Stimulated activated CD4-positive, alpha-beta T cell treated with anti-CD3 and anti-CD28 coated beads, Interleukin-1b, Interleukin-23, amount 100 ng/mL, for 4 hours (primary cell): ENCODE data around the gene DUSP7.
"Not testable (repeated sequence)": the region's sequence is repeated elsewhere in the genome, so short reads cannot be mapped to it uniquely, and the experiment has no call there.

ENCODE experiments used
- DNase-seq, 2 donors: peaks; one replicate each; pipeline ENCODE4 v3.0.0-alpha.2; 2020; ENCODE audit warnings: low read depth in 2 of 2

Gene DUSP7

DNA sequence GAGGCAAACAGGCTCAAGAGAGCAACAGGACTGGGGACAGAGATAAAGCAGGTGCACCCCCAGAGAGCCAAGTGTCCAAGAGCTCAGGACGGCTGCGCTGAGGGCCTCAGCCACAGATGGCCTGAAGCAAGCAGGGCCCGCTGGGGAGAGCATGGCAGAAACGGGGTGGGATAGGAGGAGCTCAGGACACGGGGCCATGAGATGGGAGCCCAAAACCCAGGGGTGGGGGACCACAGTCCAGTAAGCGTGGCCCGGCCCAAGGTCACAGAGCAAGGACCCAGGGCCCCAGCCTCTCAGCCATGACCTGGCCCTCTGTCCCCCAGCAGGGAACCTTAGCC lies 9.5 kb downstream of the DUSP7 start:
- no peak for DNase-seq

DNA sequence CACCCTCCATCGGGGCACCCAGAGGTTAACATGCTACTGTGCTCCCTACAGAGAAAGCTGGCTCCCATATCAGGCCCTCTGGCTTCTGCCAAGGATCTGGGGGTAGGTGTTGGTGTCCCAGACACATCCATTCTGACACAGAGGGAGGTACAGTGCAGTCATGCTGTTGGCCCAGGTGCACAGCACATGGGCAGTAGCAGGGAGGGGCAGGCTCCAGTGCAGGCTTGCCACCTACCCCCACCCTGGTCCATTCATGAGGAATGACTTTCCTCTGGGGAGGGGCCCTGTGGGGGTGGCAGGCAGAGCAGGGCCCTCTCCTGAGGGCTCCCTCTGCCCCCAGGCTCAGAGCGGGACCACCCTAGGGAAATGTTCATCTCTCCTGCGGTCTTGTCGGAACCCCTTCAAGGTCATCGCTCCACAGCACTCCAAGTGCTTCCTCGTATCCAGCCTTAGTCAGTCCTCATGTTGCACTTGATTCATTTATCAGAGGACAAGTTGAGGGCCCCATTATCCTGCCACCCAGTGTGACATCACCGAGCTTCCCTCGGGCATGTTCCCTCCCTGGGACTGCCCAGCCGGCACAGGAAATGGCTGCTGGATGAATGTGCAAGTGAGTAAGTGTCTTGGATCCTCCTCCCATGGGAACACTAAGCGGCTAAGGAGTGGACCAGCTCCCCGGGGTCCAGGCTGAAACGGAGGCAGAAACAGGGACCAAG lies 10.0 kb downstream of the DUSP7 start:
- DNase-seq, result no peak

DNA sequence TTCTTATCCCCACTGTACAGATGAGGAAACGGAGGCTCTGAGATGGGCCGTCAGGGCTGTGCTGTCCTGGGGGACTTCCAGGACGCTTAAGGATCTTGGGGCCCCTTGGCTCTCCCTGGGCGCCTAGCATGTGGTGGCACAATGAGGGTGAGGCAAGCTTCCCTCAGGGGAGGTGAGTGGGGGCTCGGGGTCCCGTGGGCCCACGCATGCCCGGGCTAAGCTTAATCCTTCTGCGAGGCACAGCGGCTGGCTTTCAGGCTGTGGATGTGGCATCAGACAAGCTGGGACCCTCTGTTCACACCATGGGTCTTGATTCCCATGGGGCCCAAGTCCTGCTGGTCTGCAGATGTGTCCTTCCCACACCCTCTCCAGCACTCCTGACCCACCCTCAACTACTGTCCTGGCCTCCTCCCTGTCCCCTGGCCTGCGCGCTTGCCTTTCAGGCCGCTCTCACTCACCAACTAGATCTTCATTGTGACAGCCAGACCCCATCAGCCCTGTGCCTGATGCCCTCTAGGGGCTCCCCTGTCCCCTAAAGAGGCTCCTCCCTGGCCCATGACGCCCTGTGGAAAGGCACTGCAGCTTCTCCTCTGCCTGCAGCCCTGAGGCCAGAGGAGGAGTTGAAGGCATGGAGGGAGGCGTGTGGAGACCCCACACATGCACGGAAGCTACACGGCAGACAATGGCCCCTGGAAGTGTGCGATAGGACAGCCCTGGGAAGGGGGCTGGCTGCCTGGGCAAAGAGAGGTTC lies 11.3 kb downstream of the DUSP7 start:
- DNase-seq, result no peak

- no peak for DNase-seq
Measured at GRCh38 chr3:52043750-52044149, 12.6 kb downstream of the DUSP7 start.

- DNase-seq, result not testable (repeated sequence)
Measured at GRCh38 chr3:52043039-52043438, 13.3 kb downstream of the DUSP7 start.

DNA sequence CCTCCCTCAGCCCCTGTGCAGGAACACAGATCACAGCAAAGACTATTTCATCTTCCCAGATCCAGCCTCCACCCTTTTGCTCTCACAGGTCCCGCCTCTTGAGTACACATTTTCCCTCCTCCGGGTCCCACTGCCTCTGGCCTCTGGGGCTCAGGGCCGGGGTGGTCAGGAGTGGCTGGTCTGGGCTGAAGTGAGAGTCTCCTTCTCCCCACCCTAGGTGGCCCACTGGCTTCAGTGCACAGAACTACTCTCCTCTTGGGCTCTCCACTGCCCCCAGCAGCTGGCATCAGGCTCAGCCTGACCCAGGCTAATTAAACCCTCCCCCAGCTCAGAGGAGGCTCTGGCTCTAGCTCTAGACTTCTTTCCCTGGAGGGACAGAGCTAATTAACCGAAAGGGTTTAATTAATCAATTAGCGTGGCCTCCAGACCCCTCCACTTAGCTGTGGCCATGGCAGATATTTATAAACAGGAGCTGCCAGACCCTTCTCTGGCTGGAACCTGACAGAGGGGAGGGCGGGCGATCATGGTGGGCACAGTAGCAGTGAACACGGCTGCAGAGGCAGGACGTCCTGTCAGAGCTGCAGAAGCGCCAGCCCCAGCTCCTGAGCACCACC lies 15.1 kb downstream of the DUSP7 start:
- no peak for DNase-seq

- DNase-seq, result no peak
Measured at GRCh38 chr3:52040600-52040999, 15.8 kb downstream of the DUSP7 start.

GRCh38 chr3:52039846-52040245 lies 16.5 kb downstream of the DUSP7 start:
- no peak for DNase-seq

GRCh38 chr3:52039426-52039825 lies 16.9 kb downstream of the DUSP7 start:
- DNase-seq, result no peak

- no peak for DNase-seq
Measured at GRCh38 chr3:52038227-52038626, 18.1 kb downstream of the DUSP7 start.

- DNase-seq, result no peak
Measured at GRCh38 chr3:52037291-52037690, 19.1 kb downstream of the DUSP7 start.

- DNase-seq, result no peak
Measured at GRCh38 chr3:52036829-52037228, 19.5 kb downstream of the DUSP7 start.

DNA sequence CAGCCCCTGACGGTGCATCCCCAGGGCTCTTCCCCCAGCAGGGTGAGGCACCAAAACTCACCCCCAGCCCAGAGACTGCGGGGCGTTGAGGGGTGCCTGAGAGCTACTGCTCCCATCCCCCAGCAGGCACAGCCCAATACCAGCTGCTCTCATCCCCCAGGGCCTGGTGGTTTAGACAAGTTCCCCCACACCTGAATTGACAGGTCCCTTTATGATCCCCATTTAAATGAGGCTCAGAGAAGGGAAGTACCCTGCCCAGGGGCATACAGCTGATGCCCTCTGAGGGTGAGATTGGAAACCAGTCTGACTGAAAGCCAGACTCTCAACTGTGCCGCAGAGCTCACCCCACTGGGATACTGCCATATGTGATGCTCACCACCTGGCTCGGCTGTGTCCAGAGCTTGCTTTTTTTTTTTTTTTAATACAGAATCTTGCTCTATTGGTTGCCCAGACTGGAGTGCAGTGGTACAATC lies 20.1 kb downstream of the DUSP7 start:
- DNase-seq, result no peak

GRCh38 chr3:52034651-52035050 lies 21.7 kb downstream of the DUSP7 start:
- no peak for DNase-seq

GRCh38 chr3:52034212-52034611 lies 22.2 kb downstream of the DUSP7 start:
- no peak for DNase-seq

DNA sequence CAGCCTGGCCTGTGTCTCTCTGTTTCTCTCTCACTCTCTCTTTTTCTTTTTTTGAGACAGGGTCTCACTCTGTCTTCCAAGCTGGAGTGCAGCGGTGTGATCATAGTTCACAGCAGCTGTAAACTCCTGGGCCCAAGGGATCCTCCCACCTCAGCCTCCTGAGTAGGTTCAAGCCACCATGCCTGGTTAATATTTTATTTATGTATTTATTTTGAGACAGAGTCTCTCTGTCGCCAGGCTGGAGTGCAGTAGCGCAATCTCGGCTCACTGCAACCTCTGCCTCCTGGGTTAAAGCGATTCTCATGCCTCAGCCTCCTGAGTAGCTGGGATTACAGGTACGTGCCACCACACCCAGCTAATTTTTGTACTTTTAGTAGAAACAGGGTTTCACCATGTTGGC lies 22.6 kb downstream of the DUSP7 start:
- not testable (repeated sequence) for DNase-seq

DNA sequence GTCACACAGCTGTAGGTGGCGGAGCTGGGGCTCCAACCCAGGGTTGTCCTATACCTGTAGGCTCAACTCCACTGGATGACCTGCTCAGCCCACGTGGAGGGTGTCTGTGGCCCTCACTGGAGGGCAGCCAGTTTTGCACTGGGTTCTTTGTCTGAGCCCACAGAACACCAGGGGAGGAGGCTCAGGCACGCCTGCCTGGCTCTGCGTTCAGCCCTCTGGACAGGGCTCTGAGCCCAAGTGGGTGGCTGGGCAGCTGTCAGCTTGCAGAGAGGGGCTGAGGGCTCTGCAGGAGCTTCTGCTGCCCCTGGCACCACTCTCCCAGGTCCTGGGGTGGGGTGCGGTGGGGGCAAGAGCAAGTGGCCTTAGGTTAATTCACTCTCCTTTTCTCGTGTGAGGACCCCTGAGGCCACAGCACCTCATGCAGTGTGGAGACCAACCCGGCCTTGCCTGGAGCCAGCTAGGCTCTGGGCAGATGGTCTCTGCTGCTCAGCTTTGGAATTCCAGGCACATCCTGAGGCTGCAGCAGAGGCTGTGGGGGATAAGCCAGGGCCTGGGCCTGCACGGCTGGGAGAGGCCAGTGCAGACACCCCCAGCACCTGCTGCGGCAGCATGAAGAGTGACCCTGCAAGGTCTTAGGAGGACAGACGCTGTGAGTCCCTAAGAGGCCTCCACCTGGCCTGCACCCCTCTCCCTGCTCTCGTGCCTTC lies 23.5 kb downstream of the DUSP7 start:
- no peak for DNase-seq

GRCh38 chr3:52031896-52032295 lies 24.5 kb downstream of the DUSP7 start:
- DNase-seq, result no peak

- no peak for DNase-seq
Measured at GRCh38 chr3:52030714-52031310, 25.6 kb downstream of the DUSP7 start.

DNA sequence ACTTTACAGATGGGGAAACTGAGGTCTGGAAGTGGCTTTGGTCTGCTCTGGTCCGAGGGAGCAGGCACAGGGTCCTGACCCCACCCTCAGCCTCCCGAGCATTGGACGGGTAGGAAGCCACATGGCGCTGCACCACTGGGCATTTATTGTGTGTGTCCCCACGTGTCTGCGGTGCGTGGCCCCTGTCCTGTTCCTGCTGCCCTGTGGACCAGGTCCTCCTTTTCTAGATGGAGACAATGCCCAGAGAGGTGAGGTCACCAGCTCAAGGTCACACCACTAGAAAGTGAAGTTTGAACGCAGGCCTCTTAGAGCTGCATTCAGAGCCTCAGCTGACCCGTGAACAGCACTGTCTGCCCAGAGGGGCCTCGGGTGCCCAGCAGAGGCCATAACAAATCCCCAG lies 26.8 kb downstream of the DUSP7 start:
- DNase-seq, result no peak

DNA sequence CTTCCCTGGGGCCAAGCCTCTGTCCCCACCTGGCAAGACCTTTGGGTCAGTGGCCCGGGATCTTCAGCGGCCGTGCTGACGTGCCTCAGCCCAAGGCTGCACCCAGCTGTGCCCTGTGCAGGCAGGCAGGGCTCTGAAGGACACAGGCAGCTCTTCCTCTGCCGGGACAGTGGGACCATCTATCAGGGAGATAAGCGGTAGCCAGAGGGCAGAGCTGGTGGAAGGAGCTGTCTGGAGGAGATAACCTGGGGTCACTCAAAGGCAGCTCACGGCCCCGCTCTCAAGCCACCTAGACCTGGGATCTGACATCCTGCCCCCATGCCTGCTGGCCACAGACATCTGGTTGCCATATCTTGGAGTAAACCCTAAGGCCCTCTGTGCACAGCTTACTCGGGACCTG lies 27.3 kb downstream of the DUSP7 start:
- no peak for DNase-seq

- DNase-seq, result no peak
Measured at GRCh38 chr3:52028572-52028971, 27.8 kb downstream of the DUSP7 start.
